GM18951 (cell line): Measurements from ENCODE around the gene CD2AP.
"Not testable (repeated sequence)": the region's sequence is repeated elsewhere in the genome, so short reads cannot be mapped to it uniquely, and the experiment has no call there.

Experiments used
- POLR2A ChIP-seq: IDR thresholded peaks from 4 replicates; pipeline ENCODE4 v1.6.1; 2011; ENCODE audit warnings: mild to moderate bottlenecking; ENCODE audit not compliant: insufficient read length, insufficient read depth; ENCODE audit errors: extremely low read depth
- in situ Hi-C: fragments of 300-500 bp; cut with MboI; formaldehyde crosslinking; loops from one replicate; pipeline ENCODE4 v1.12.0; 2022; ENCODE audit warnings: low sequenced_read_pairs, mixed read lengths, inconsistent platforms; ENCODE audit not compliant: unreplicated experiment

CD2AP gene

DNA sequence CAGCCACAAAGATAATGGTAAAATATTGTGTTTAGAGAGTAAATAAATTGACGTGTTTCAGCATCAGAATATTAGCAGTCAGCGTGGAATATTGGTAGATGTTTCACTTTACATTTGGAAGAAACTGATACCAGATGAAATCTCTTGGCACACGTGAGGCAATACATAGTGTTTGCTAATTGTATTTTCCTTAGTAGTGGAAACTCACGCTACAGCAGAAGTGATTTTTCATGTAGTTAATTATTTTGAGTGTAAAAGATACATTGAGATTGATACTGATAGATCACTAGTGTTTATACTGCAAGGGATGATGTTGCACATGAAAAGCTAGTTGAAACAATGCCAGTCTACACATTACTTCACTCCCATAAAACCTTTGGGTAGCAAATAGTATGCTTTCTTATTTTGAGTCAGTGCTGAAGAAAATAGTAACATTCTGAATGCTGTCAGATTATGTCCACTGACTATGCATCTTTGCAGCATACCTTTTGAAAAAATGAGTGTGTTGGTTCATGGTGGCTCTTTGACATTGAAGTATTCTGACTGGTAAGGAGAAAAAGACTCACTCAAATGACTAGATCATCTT, 59.3 kb downstream of the CD2AP start:
- no peak for TF ChIP-seq POLR2A
- in situ Hi-C loops = no loop called here

DNA sequence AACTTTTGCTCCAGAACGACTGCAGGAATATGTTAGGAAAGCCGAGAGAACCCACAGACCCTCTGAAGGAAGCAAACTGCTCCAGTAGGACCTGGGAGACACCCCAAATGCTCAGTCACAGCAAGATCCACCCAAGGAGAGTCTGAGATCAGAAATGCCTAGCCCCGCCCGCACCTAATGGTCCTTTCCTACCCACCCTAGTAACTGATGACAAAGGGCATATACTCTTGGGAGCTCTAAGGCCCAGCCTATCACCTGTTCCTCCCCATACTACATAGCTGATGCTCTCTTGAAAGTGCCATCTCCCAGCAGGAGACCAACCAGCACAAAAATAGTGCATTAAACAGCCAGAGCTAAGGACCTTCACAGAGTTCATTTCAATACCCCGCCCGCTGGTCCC, 67.6 kb downstream of the CD2AP start:
- in situ Hi-C loops = no loop called here
- TF ChIP-seq POLR2A = no peak

DNA sequence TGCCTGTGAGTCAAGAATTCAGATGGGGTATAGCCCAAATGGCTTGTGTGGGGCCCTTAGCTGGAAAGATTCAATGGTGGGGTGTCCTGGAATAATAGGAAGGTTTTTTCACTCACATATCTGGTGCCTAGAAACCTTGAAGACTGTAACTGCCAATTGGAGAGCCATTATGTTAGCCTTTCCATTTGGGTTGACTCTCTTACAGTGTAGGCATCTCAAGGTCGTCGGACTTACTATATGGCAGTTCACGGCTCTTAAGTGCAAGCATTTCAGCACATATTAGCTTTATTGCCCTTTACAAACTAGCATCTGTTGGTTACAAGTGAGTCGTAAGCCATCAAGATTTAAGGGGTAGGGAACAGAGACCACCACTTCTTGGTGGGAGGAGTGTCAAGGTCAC, 74.1 kb downstream of the CD2AP start:
- no peak for TF ChIP-seq POLR2A
- in situ Hi-C loops = no loop called here

DNA sequence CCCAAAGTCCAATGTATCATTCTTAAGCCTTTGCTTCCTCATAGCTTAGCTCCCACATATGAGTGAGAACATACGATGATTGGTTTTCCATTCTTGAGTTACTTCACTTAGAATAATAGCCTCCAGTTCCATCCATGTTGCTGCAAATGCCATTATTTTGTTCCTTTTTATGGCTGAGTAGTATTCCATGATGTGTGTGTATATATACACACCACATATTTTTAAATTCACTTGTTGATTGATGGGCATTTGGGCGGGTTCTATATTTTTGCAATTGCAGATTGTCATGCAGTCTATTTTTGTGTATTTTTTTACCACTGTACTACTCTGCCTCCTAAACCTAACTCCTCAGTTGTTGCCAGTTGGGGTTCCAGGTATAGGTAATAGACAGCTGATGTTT, 74.7 kb downstream of the CD2AP start:
- TF ChIP-seq POLR2A = no peak
- in situ Hi-C loops = no loop called here

DNA sequence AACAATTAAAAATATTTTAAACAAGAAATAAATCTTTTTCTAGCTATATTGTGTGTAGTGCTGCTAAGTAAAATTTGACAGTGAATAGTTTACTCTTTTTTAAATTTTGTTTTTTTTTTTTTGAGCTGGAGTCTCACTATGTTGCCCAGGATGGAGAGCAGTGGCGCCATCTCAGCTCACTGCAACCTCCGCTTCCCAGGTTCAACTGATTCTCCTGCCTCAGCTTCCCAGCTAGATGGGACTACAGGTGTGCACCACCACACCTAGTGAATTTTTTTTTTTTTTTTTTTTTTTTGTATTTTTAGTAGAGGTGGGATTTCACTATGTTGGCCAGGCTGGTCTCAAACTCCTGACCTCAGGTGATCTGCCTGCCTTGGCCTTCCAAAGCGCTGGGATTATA, 75.7 kb downstream of the CD2AP start:
- in situ Hi-C loops = not testable (repeated sequence)

DNA sequence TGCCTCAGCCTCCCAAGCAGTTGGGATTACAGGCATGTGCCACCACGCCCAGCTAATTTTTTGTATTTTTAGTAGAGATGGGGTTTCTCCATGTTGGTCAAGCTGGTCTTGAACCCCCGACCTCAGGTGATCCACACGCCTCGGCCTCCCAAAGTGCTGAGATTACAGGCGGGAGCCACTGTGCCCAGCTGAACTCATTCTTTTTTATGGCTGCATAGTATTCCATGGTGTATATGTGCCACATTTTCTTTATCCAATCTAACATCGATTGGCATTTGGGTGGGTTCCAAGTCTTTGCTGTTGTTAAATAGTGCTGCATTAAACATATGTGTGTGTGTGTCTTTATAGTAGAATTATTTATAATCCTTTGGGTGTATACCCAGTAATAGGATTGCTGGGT, 78.9 kb downstream of the CD2AP start:
- in situ Hi-C loops = not testable (repeated sequence)

DNA sequence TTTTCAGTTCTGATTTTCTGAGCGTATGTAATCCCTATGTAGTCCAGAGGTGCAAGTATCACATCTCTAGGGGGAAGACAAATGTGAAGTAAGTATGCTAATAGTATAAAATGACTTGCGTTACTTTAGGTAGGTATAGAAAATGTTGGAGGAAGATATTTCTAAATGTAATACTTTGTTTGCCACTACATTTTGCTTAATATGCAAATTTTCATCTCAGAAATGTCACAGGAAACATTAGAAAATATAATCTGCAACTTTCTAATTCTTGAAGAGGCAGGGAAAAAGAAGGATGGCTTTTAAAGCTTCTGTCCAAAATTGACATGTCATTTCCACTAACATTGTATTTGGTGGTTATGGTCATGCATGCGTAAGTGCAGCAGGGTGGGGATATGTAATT, 85.6 kb downstream of the CD2AP start:
- in situ Hi-C loops = no loop called here
- no peak for TF ChIP-seq POLR2A

DNA sequence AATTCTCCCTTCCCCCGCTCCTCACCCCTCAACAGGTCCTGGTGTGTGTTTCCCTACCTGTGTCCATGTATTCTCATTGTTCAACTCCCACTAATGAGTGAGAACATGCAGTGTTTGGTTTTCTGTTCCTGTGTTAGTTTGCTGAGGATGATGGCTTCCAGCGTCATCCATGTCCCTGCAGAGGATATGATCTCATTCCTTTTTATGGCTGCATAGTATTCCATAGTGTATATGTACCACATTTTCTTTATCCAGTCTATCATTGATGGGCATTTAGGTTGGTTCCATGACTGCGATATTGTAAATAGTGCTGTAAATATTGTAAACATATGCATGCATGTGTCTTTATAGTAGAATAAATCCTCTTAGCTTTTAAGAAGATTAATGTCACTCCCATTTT, 89.0 kb downstream of the CD2AP start:
- in situ Hi-C loops = loop anchor here (5.0 kb wide), 1 partner anchor 59 kb away; no protein-coding TSS in a partner anchor

DNA sequence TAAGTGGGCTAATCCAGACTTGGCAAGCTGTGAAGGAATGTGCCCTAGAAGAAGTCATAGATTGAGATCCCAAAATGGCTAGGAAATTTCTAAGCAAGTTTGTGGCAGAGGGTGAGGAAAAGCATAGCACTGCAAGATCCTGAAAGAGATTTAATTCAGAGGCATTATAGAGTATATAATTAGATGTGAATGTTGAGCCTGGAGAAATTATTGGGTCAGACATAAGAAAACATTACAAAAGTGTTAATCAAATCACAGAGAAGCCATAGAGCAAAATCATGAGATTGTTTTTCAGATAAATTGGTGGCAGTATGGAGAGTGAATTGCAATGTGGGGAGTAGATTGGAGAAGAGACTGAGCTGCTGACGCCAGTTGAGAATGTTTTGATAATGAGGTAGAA, 90.0 kb downstream of the CD2AP start:
- in situ Hi-C loops = loop anchor here (5.0 kb wide), 1 partner anchor 60 kb away; no protein-coding TSS in a partner anchor
- TF ChIP-seq POLR2A = no peak

DNA sequence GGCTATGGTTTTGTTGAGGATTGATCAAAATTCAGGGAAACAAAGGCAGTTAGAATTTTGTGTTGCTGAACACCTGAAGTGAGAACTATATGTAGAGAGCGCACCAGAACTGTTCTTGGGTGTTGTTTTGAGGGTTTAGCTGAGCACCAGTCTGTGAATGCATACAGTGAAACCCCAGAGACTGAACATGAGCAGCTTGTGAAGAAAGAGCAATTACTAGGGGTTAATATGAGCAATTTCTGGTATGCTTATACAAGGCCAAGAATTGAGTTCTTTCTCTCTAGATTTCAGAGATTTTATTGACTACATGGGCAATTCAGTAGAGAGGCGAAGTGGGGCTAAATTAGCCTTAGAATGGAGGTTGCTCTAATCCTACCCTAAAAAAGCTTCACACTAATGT, 93.9 kb downstream of the CD2AP start:
- in situ Hi-C loops = no loop called here
- no peak for TF ChIP-seq POLR2A

DNA sequence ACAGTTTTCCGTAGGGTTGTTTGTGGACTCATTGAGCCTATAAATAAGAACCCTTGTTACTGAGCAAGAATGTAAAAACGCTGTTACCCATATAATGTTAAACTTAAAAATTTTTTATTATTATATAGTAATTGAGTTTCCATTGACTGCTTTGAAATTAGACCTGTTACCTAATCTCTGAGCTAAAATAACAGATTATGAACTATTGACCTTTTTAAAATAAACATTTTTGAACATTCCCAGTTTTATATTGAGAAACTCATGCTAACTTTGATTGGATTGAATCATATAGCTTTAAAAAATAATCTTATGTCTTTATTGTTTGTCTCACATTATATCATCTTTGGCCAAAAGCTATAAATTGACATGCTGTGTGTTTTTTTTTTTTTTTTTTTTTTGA, 95.5 kb downstream of the CD2AP start:
- TF ChIP-seq POLR2A = no peak
- in situ Hi-C loops = no loop called here

DNA sequence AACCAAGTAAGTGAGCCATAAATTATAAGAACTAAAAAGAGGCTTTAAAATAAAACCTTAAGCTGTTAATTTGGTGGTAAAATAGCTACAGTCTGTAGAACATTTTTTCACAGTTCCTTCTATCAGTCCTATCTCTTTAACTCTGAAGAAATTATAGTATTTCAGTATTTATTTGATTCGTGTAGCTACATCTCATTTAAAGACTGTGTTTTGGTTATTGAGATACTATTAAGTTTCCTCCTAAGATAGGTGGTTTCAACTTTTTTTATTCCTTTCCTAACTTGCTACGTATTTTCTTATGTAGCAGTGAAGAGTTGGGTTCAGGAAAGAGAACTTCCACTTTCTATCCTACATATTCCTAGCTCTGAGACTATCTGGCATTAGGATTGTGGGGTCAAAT, 97.2 kb downstream of the CD2AP start:
- in situ Hi-C loops = no loop called here
- no peak for TF ChIP-seq POLR2A

DNA sequence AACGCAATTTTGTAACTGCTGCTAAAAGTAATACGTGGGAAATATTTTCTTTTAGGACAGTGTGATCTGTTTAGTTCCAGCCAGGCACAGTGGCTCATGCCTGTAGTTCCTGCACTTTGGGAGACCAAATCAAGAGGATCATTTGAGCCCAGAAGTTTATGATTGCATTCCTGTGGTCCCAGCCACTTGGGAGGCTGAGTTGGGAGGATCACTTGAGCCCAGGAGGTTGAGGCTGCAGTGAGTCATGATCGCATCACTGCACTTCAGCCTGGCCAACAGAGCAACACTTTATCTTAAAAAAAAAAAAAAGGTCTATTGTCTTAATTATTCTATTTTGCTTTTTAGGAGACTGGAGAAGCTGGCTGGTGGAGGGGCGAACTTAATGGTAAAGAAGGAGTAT, 101.5 kb downstream of the CD2AP start:
- in situ Hi-C loops = no loop called here
- TF ChIP-seq POLR2A = no peak

DNA sequence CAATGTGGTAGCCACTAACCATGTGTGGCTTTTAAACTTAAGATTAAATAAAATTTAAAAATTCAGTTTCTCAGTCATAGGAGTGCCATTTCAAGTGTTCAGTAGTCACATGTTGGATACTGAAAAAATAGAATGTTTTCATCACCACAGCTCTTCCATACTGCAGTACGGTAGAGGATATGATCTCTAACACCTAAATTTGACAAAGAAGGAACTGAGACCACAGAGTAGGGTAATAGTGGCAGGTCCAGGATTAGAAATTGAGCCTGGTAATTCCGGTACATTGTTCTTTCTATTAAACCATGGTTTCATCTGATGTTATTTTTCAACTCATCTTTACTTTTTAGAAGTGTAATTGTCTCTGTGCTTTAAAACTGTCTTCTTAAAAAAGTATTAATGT, 104.0 kb downstream of the CD2AP start:
- TF ChIP-seq POLR2A = no peak
- in situ Hi-C loops = no loop called here

DNA sequence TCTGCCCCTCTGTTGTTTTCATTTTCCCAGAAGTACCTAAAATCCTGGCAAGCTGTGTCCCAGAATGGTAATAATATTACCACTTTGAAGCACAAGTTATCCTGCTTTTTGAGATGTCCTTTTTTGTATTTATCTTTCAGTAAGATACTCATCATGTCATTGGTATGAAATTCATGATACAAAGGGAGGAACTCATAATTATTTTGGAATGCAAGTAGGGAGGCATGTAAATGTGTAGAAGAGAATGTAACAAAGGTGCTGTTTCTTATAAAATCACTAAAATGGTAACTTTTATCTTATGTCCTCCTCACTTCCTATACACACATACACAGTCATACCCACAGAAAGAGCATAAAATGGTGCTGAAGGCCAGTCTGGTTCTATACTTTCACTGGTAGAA, 109.9 kb downstream of the CD2AP start:
- in situ Hi-C loops = no loop called here
- no peak for TF ChIP-seq POLR2A
